ENCODE measurements around the gene OR2AG1. TPM values are rescaled to one million over a fixed set of nuclear protein-coding genes. Genes with fewer than 3 reads are reported as not detected.

OR2AG1 gene, protein sequence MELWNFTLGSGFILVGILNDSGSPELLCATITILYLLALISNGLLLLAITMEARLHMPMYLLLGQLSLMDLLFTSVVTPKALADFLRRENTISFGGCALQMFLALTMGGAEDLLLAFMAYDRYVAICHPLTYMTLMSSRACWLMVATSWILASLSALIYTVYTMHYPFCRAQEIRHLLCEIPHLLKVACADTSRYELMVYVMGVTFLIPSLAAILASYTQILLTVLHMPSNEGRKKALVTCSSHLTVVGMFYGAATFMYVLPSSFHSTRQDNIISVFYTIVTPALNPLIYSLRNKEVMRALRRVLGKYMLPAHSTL
- total RNA-seq: not detected

DNA sequence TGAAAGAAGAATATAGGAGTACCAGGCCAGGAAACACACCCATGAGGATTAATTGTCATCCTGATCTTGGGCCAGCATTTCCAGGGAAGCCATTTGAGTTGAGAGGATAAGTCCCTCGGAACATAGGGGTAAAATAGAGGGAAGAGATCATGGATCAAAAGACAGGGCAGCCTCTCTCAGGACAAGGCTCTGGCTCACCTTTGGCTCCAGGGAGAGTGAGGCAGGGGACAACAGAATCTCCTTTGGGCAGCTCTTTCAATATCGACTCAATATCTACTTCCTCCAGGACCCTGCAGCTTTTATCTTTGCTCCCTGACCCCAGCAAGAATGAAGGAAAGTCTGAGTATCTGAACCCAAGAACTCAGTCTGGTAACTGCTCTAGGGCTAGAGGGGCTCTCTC is at the start of gene OR2AG1:
Gene OR2AG1, plus strand, starts transcription at position 301 of the 400 bp plus-strand sequence. CDS start 2,018 bp downstream, outside the sequence.

DNA sequence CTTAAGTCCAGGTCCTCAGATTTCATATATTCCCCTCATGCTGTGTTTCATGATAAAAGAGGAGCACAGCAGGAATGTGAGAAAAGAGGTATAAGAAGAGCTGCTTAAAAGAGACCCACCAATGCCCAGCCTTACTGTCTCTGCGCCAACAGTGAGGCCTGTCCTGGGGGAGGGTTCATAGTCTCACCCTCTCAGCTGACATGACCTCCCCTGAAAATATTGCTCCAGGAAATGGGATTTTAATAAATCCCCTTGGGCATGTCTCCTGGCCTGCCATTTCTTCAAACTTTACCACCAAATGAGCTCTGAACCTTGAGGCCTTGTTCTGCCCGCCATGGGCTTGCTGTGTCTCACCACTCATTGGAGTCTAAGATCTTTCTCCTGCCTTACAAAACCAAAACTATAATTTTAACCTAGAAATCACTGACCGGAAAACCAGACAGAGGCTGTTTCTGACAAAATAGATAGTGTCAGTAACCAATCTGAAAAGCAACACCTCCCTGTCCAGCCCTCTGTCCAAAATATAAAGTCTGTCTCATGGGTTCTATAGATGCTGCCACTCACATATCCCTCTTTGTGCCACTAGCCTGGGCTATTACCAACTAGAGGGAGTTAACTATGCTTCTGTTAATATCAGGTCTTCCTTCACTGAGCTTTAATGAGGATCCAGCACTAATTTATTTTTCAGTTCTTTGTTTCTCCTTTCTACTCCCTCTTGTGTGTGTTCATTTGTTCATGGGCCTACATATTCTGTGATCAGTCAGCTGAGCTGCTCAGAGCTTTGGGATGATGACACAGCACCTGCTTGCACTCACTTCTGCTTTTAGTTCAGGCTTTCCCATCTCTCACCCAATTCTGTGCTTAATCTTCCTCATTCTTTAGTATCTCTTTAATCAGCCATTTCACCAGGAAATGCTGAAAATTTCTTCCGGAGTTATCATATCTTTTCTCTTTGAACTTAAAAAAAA is 10.6 kb upstream of the OR2AG1 start, which contains the start of gene OR2AG2:
Gene OR2AG2, minus strand, starts transcription at position 51 of the 968 bp plus-strand sequence. CDS start 3,019 bp downstream, outside the sequence.

GRCh38 chr11:6799402-6799801 is 16.6 kb downstream of the OR2AG1 start, which contains the start of gene OR6A2:
Gene OR6A2 (minus strand): TSS chr11:6799689. CDS start chr11:6795708, 3,981 bp downstream.

Other genes starting within 250 kb of the OR2AG1 start
- gene RRP8, start 179.4 kb upstream of the OR2AG1 start, total RNA-seq: 25.7 TPM
- 53.5 TPM for gene ILK, start 179.2 kb upstream of the OR2AG1 start, total RNA-seq
- 15.7 TPM for gene TAF10, start 170.8 kb upstream of the OR2AG1 start, total RNA-seq
- gene TPP1, start 163.6 kb upstream of the OR2AG1 start, total RNA-seq: 13.1 TPM
- 99.8 TPM for gene DCHS1, start 127.2 kb upstream of the OR2AG1 start, total RNA-seq
- gene MRPL17, start 99.7 kb upstream of the OR2AG1 start, total RNA-seq: 23.2 TPM
- gene OR2AG2, start 11.0 kb upstream of the OR2AG1 start, total RNA-seq: 1.6 TPM
- gene OR6A2, start 16.7 kb downstream of the OR2AG1 start, total RNA-seq: 2.2 TPM
- not detected for gene OR10A5, start 62.7 kb downstream of the OR2AG1 start, total RNA-seq
- not detected for gene OR10A2, start 80.0 kb downstream of the OR2AG1 start, total RNA-seq
- gene OR10A4, start 93.6 kb downstream of the OR2AG1 start, total RNA-seq: not detected
- 2.2 TPM for gene OR2D2, start 109.5 kb downstream of the OR2AG1 start, total RNA-seq
- gene OR2D3, start 138.0 kb downstream of the OR2AG1 start, total RNA-seq: not detected
- 6.3 TPM for gene ZNF215, start 143.4 kb downstream of the OR2AG1 start, total RNA-seq
- 17.8 TPM for gene ZNF214, start 237.3 kb downstream of the OR2AG1 start, total RNA-seq
- gene NLRP14, start 237.5 kb downstream of the OR2AG1 start, total RNA-seq: 1.6 TPM

Data from parietal lobe (tissue), 1 donor.